Stomach (tissue), 4 donors: ENCODE measurements around the gene PARD3.

Source experiments
- EP300 ChIP-seq: sonication (generic); formaldehyde crosslinking; IDR thresholded peaks from one replicate; pipeline ENCODE4 v1.6.1; 2017; ENCODE audit warnings: antibody characterized with exemption
- POLR2A ChIP-seq, 4 donors: fragments of 450-650 bp; IDR thresholded peaks; one replicate each; pipeline ENCODE4 v1.6.1; 2016; ENCODE audit warnings: antibody characterized with exemption in 4 of 4, control low read depth in 2 of 4, mild to moderate bottlenecking in 1 of 4, moderate library complexity in 1 of 4
- POLR2AphosphoS5 ChIP-seq, 3 donors: sonication (generic); formaldehyde crosslinking; IDR thresholded peaks; one replicate each; pipeline ENCODE4 v1.6.1; 2016; ENCODE audit warnings: antibody characterized with exemption in 3 of 3
- TF ChIP-seq, protein P1 (sequence below), 7 experiments: fragments of 450-650 bp in 4 of 7; fragments of 200-600 bp in 3 of 7; sonication (generic) in 3 of 7; IDR thresholded peaks; one replicate each; pipeline ENCODE4 v1.5.1; 2016 to 2019; ENCODE audit warnings: antibody characterized with exemption in 7 of 7, control low read depth in 2 of 7, mild to moderate bottlenecking in 1 of 7

DNA sequence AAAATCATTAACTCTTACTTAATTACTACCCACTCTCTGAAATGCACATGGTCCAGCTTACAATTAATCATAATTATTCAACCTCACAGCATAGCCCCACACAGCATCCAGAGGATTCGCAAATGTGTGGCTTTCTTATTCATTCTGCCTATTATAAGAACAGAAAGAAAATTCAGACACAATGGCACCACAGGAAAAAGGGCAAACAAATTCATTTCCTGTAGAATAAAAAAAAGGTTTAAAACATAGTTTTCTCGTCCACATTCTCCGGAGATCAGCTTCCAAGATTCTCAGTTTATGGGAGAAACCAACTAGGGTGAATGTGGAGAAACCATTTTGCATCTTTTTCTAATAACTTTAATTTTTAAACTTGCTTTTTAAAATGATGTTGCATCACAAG lies 201.6 kb downstream of the PARD3 start:
- TF ChIP-seq POLR2A (IDR thresholded peaks at IDR 0.05) (no peak), POLR2AphosphoS5 (IDR thresholded peaks at IDR 0.05) (no peak), EP300 (no peak)
- TF ChIP-seq, protein P1, sequence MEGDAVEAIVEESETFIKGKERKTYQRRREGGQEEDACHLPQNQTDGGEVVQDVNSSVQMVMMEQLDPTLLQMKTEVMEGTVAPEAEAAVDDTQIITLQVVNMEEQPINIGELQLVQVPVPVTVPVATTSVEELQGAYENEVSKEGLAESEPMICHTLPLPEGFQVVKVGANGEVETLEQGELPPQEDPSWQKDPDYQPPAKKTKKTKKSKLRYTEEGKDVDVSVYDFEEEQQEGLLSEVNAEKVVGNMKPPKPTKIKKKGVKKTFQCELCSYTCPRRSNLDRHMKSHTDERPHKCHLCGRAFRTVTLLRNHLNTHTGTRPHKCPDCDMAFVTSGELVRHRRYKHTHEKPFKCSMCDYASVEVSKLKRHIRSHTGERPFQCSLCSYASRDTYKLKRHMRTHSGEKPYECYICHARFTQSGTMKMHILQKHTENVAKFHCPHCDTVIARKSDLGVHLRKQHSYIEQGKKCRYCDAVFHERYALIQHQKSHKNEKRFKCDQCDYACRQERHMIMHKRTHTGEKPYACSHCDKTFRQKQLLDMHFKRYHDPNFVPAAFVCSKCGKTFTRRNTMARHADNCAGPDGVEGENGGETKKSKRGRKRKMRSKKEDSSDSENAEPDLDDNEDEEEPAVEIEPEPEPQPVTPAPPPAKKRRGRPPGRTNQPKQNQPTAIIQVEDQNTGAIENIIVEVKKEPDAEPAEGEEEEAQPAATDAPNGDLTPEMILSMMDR (IDR thresholded peaks at IDR 0.05) = no peak
